Lower lobe of right lung (tissue), 2 donors: ENCODE results near the gene ZNF773. TPM values are rescaled to one million over a fixed set of nuclear protein-coding genes. Genes with fewer than 3 reads are reported as not detected.

ENCODE experiments used
- ATAC-seq, 2 donors: fragments of 200-7000 bp; cut with Tn5 transposase; one replicate each; pipeline ENCODE4 v1.9.1; 2020 to 2022; ENCODE audit warnings: mild to moderate bottlenecking in 2 of 2, moderate library complexity in 2 of 2
- DNase-seq: peaks from one replicate; pipeline ENCODE4 v3.0.0-alpha.2; 2020
- H3K27ac ChIP-seq: fragments of 200-600 bp; one replicate; pipeline ENCODE4 v1.8.0; 2022
- H3K27me3 ChIP-seq: fragments of 200-600 bp; one replicate; pipeline ENCODE4 v1.8.0; 2022; ENCODE audit warnings: low read depth
- H3K36me3 ChIP-seq: fragments of 200-600 bp; one replicate; pipeline ENCODE4 v1.8.0; 2022; ENCODE audit warnings: mild to moderate bottlenecking
- H3K4me1 ChIP-seq: fragments of 200-600 bp; one replicate; pipeline ENCODE4 v1.8.0; 2022
- H3K4me3 ChIP-seq: fragments of 200-600 bp; one replicate; pipeline ENCODE4 v1.8.0; 2022; ENCODE audit warnings: mild to moderate bottlenecking
- H3K9me3 ChIP-seq: fragments of 200-600 bp; one replicate; pipeline ENCODE4 v1.8.0; 2022
- intact Hi-C: fragments of 100-400 bp; cut with DNase I; formaldehyde crosslinking; loops from one replicate; pipeline ENCODE4 v1.11.0; 2022
- total RNA-seq: library from RNA; stranded (reverse); fragmentation: NEBNext Ultra II Directional; extraction: Animal tissue kit (Norgen Biotek cat#: 25700); gene quantifications from one replicate; pipeline ENCODE4 v1.2.1, GENCODE V29; 2021
- TF ChIP-seq, protein P1 (sequence below): fragments of 200-600 bp; IDR thresholded peaks from one replicate; pipeline ENCODE4 v1.8.0; 2022; ENCODE audit warnings: antibody characterized with exemption, mild to moderate bottlenecking
- donor health status: DM: no; HTN: yes; CAD: no; lungs with severe emphysema.

ZNF773 gene
- total RNA-seq, 1 donor from 2014 or later, result 8.4 TPM

DNA sequence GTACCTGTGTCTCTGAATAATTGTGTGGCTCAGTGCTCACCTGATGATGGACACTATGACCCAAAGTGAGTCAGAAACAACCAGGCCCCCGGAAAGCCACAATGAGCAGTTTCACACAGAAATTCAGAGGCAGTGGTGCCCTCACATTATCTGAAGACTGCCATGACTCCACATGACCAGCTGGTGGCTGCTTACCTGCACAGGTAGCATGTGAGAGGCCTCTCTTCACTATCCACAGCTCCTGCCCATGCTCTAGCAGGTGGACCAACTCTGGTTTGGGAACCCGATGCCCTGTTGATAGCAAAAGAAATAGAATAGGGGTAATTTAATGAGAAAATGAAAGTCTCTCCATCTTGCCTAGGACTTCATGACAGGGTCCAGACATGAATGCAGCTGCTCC is 52.7 kb downstream of the ZNF773 start:
- Histone ChIP-seq H3K4me3 (no peak overlapping the region), H3K36me3 (peaks cover 82% of the 10 kb centered on the region), H3K9me3 (peaks cover 72% of the 10 kb centered on the region), H3K27me3 (no peaks in the 10 kb centered on the region), H3K4me1 (no peaks in the 10 kb centered on the region), H3K27ac (no peak overlapping the region)
- ATAC-seq (no peak), DNase-seq (no peak)
- intact Hi-C loops, result no loop called here
- TF ChIP-seq, protein P1, sequence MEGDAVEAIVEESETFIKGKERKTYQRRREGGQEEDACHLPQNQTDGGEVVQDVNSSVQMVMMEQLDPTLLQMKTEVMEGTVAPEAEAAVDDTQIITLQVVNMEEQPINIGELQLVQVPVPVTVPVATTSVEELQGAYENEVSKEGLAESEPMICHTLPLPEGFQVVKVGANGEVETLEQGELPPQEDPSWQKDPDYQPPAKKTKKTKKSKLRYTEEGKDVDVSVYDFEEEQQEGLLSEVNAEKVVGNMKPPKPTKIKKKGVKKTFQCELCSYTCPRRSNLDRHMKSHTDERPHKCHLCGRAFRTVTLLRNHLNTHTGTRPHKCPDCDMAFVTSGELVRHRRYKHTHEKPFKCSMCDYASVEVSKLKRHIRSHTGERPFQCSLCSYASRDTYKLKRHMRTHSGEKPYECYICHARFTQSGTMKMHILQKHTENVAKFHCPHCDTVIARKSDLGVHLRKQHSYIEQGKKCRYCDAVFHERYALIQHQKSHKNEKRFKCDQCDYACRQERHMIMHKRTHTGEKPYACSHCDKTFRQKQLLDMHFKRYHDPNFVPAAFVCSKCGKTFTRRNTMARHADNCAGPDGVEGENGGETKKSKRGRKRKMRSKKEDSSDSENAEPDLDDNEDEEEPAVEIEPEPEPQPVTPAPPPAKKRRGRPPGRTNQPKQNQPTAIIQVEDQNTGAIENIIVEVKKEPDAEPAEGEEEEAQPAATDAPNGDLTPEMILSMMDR, result no peak

DNA sequence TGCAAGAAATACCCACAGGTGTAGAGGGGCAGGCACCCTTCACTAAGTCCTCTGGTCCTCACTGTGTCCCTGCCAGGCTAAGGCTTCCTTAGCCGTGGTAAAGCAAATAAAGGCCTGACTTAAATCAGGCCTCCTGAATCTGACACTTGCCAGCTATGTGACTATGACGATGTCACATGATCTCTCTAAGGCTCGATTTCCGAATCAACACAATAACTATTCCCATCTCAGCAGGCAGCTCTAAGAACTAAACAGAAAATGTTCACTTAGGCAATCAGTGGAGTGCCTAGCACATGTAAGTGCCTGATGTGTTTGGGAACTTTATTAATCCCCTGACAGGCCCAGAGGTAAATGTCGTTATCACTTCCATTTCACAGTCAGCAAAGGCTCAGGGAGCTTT is 57.9 kb downstream of the ZNF773 start:
- DNase-seq (no peak), ATAC-seq (no peak)
- Histone ChIP-seq H3K36me3 (peaks cover 37% of the 10 kb centered on the region), H3K27ac (no peak overlapping the region), H3K4me1 (peaks cover 21% of the 10 kb centered on the region), H3K9me3 (peaks cover 26% of the 10 kb centered on the region), H3K27me3 (no peaks in the 10 kb centered on the region), H3K4me3 (no peak overlapping the region)
- intact Hi-C loops, result no loop called here
- TF ChIP-seq, protein P1, result no peak

Other genes with a start within 250 kb of the ZNF773 start
- gene ZNF460, start 219.5 kb upstream of the ZNF773 start, total RNA-seq, result 51.4 TPM
- 5.3 TPM for gene ZNF543, start 179.5 kb upstream of the ZNF773 start, total RNA-seq
- gene ZNF304, start 148.7 kb upstream of the ZNF773 start, total RNA-seq, result 7.4 TPM
- gene TRAPPC2B, start 136.4 kb upstream of the ZNF773 start, total RNA-seq, result 6.9 TPM
- 3.4 TPM for gene ZNF547, start 136.4 kb upstream of the ZNF773 start, total RNA-seq
- gene ZNF548, start 110.1 kb upstream of the ZNF773 start, total RNA-seq, result 19.6 TPM
- gene ZNF17, start 88.8 kb upstream of the ZNF773 start, total RNA-seq, result 12.6 TPM
- 6.7 TPM for gene ZNF749, start 64.6 kb upstream of the ZNF773 start, total RNA-seq
- 0.71 TPM for gene VN1R1, start 42.8 kb upstream of the ZNF773 start, total RNA-seq
- 10.0 TPM for gene ZNF772, start 22.4 kb upstream of the ZNF773 start, total RNA-seq
- gene ZNF419, start 12.2 kb upstream of the ZNF773 start, total RNA-seq, result 12.9 TPM
- 6.0 TPM for gene ZNF549, start 27.4 kb downstream of the ZNF773 start, total RNA-seq
- gene ZNF550, start 59.9 kb downstream of the ZNF773 start, total RNA-seq, result 8.8 TPM
- gene ZNF416, start 79.0 kb downstream of the ZNF773 start, total RNA-seq, result 5.4 TPM
- 2.9 TPM for gene ZIK1, start 84.2 kb downstream of the ZNF773 start, total RNA-seq
- 2.0 TPM for gene ZNF530, start 99.9 kb downstream of the ZNF773 start, total RNA-seq
- 17.4 TPM for gene ZNF134, start 114.3 kb downstream of the ZNF773 start, total RNA-seq
- gene ZNF211, start 133.2 kb downstream of the ZNF773 start, total RNA-seq, result 12.4 TPM
- gene ZSCAN4, start 169.0 kb downstream of the ZNF773 start, total RNA-seq, result 0.24 TPM
- gene ZNF551, start 182.0 kb downstream of the ZNF773 start, total RNA-seq, result 3.9 TPM
- 2.5 TPM for gene ZNF154, start 209.3 kb downstream of the ZNF773 start, total RNA-seq
- gene ZNF671, start 227.7 kb downstream of the ZNF773 start, total RNA-seq, result 7.3 TPM
- 16.2 TPM for gene ZNF776, start 246.9 kb downstream of the ZNF773 start, total RNA-seq